H1 (cell line): Measurements from ENCODE around the gene SLC44A5. TPM values are rescaled to one million over a fixed set of nuclear protein-coding genes. Genes with fewer than 3 reads are reported as not detected.

Experiments used
- CTCF ChIA-PET: fragments of 300-600 bp; sonication (Branson Sonifier 250); formaldehyde crosslinking; loops from one replicate; lab custom pipeline; 2021; ENCODE audit not compliant: partially characterized antibody; lab: Charles Lee
- POLR2A ChIA-PET: fragments of 300-600 bp; sonication (Branson Sonifier 250); formaldehyde crosslinking; loops from one replicate; lab custom pipeline; 2021; ENCODE audit warnings: inconsistent platforms; ENCODE audit not compliant: partially characterized antibody; lab: Charles Lee
- DNase-seq, 2 experiments: peaks; one replicate each; pipeline versions ENCODE4 v3.0.0 to v3.0.0-alpha.2; 2010 to 2022; ENCODE audit warnings: low spot score in 2 of 2, low read depth in 1 of 2, mixed read lengths in 1 of 2
- FAIRE-seq: peaks from 2 replicates; lab custom pipeline; 2011; peaks lifted over from hg19 to GRCh38; lab: Jason Lieb, UNC
- H2AFZ ChIP-seq: 2 replicates; pipeline ENCODE4 v1.8.1; 2012; ENCODE audit warnings: low read length, inconsistent platforms
- H2AK5ac ChIP-seq: 2 replicates; pipeline ENCODE4 v1.6.1; 2013; ENCODE audit warnings: low read depth, low read length
- H2BK120ac ChIP-seq: replicated peaks from 2 replicates; pipeline ENCODE3; 2013; ENCODE audit warnings: low read depth, low read length, inconsistent platforms
- H2BK12ac ChIP-seq: 2 replicates; pipeline ENCODE4 v1.6.1; 2013; ENCODE audit warnings: low read depth, low read length
- H2BK15ac ChIP-seq: 2 replicates; pipeline ENCODE4 v1.6.1; 2013; ENCODE audit warnings: low read length
- H2BK20ac ChIP-seq: 2 replicates; pipeline ENCODE4 v1.6.1; 2013; ENCODE audit warnings: low read length
- H2BK5ac ChIP-seq: 2 replicates; pipeline ENCODE4 v1.6.1; 2013; ENCODE audit warnings: low read depth, low read length
- H3K14ac ChIP-seq: 2 replicates; pipeline ENCODE4 v1.6.1; 2013; ENCODE audit warnings: inconsistent platforms; ENCODE audit not compliant: insufficient read length
- H3K18ac ChIP-seq: 2 replicates; pipeline ENCODE4 v1.6.1; 2013; ENCODE audit warnings: low read length; ENCODE audit errors: extremely low read depth
- H3K23ac ChIP-seq: 2 replicates; pipeline ENCODE4 v1.6.1; 2013; ENCODE audit warnings: inconsistent platforms; ENCODE audit not compliant: insufficient read length
- H3K23me2 ChIP-seq: 2 replicates; pipeline ENCODE4 v1.6.1; 2013; ENCODE audit warnings: low read depth, low read length
- H3K27ac ChIP-seq: 2 replicates; pipeline ENCODE4 v1.6.1; 2011; ENCODE audit warnings: low read depth, low read length, inconsistent platforms
- H3K27me3 ChIP-seq, 4 experiments: replicated peaks in 1 of 4; 1 replicate in 1 of 4; 2 replicates in 3 of 4; pipeline versions ENCODE4 v1.6.1 to v1.8.1; 2011 to 2013; ENCODE audit warnings: low read length in 3 of 4, mild to moderate bottlenecking in 3 of 4, inconsistent platforms in 2 of 4, mixed read lengths in 2 of 4, moderate library complexity in 1 of 4; ENCODE audit not compliant: control insufficient read depth in 3 of 4, insufficient read depth in 3 of 4; ENCODE audit errors: extremely low read depth in 1 of 4
- H3K36me3 ChIP-seq, 4 experiments: 2 replicates each; pipeline versions ENCODE4 v1.6.1 to v1.8.1; 2011 to 2013; ENCODE audit warnings: mild to moderate bottlenecking in 4 of 4, low read length in 3 of 4, moderate library complexity in 2 of 4, control low read depth in 1 of 4, inconsistent platforms in 1 of 4; ENCODE audit not compliant: insufficient read depth in 4 of 4, control insufficient read depth in 2 of 4
- H3K4ac ChIP-seq: replicated peaks from 2 replicates; pipeline ENCODE3; 2013; ENCODE audit warnings: low read length, low read depth, mixed read lengths, inconsistent platforms; ENCODE audit not compliant: insufficient read length
- H3K4me1 ChIP-seq, 4 experiments: replicated peaks in 1 of 4; 1 replicate in 1 of 4; 2 replicates in 3 of 4; pipeline versions ENCODE4 v1.6.1 to v1.8.1; 2011 to 2013; ENCODE audit warnings: low read length in 3 of 4, inconsistent platforms in 2 of 4, mixed read lengths in 1 of 4; ENCODE audit not compliant: insufficient read depth in 4 of 4, control insufficient read depth in 3 of 4
- H3K4me2 ChIP-seq, 2 experiments: 2 replicates each; pipeline versions ENCODE4 v1.6.1 to v1.8.1; 2011 to 2013; ENCODE audit warnings: low read depth in 2 of 2, low read length in 2 of 2, control low read depth in 1 of 2, inconsistent platforms in 1 of 2, mild to moderate bottlenecking in 1 of 2; ENCODE audit not compliant: insufficient read depth in 1 of 2
- H3K4me3 ChIP-seq, 4 experiments: fragments of 200-600, 300-600 bp in 1 of 4; sonication (generic), shearing (Covaris generic), sonication (Bioruptor Twin) in 1 of 4; 2 replicates each; pipeline versions ENCODE4 v1.5.1 to v1.8.1; 2011 to 2016; ENCODE audit warnings: low read length in 4 of 4, low read depth in 3 of 4, control low read depth in 2 of 4, inconsistent platforms in 2 of 4, mild to moderate bottlenecking in 2 of 4, mixed read lengths in 1 of 4, moderate library complexity in 1 of 4; ENCODE audit not compliant: insufficient read depth in 2 of 4; ENCODE audit errors: extremely low read depth in 1 of 4
- H3K56ac ChIP-seq: replicated peaks from 2 replicates; pipeline ENCODE3; 2013; ENCODE audit warnings: low read depth, mild to moderate bottlenecking, mixed read lengths, low read length, inconsistent platforms; ENCODE audit not compliant: insufficient read length
- H3K79me1 ChIP-seq: 2 replicates; pipeline ENCODE4 v1.6.1; 2013; ENCODE audit warnings: low read depth, low read length, control low read depth
- H3K79me2 ChIP-seq, 2 experiments: 2 replicates each; pipeline versions ENCODE4 v1.6.1 to v1.8.1; 2012 to 2013; ENCODE audit warnings: low read length in 2 of 2, mild to moderate bottlenecking in 2 of 2, inconsistent platforms in 1 of 2; ENCODE audit not compliant: insufficient read depth in 2 of 2, control insufficient read depth in 1 of 2
- H3K9ac ChIP-seq, 4 experiments: replicated peaks in 1 of 4; 1 replicate in 1 of 4; 2 replicates in 3 of 4; pipeline versions ENCODE4 v1.6.1 to v1.8.1; 2011 to 2013; ENCODE audit warnings: low read depth in 3 of 4, low read length in 3 of 4, control low read depth in 2 of 4, mild to moderate bottlenecking in 2 of 4, moderate library complexity in 2 of 4, inconsistent platforms in 1 of 4; ENCODE audit errors: extremely low read depth in 1 of 4
- H3K9me3 ChIP-seq, 2 experiments: 2 replicates each; pipeline versions ENCODE4 v1.6.1 to v1.8.1; 2012 to 2013; ENCODE audit warnings: mild to moderate bottlenecking in 2 of 2, moderate library complexity in 2 of 2, control low read depth in 1 of 2, inconsistent platforms in 1 of 2, low read depth in 1 of 2, low read length in 1 of 2, mixed read lengths in 1 of 2; ENCODE audit not compliant: insufficient read depth in 2 of 2
- H4K20me1 ChIP-seq, 2 experiments: replicated peaks in 1 of 2; 2 replicates each; pipeline versions ENCODE3 to v1.8.1; 2011 to 2013; ENCODE audit warnings: inconsistent platforms in 2 of 2, low read length in 2 of 2, mild to moderate bottlenecking in 1 of 2; ENCODE audit not compliant: insufficient read depth in 2 of 2, control insufficient read depth in 1 of 2
- H4K5ac ChIP-seq: 2 replicates; pipeline ENCODE4 v1.6.1; 2013; ENCODE audit warnings: low read length, low read depth, mixed read lengths, inconsistent platforms; ENCODE audit not compliant: insufficient read length
- H4K8ac ChIP-seq: 2 replicates; pipeline ENCODE4 v1.8.0; 2013; ENCODE audit warnings: mild to moderate bottlenecking, moderate library complexity, low read length, inconsistent platforms; ENCODE audit not compliant: insufficient read depth; ENCODE audit errors: extremely low read depth
- H4K91ac ChIP-seq: replicated peaks from 2 replicates; pipeline ENCODE3; 2013; ENCODE audit warnings: low read length, mixed read lengths, inconsistent platforms; ENCODE audit not compliant: insufficient read length
- KDM1A ChIP-seq: fragments of 200-600, 300-600 bp; sonication (generic); IDR thresholded peaks from 2 replicates; pipeline ENCODE4 v1.7.1; 2016; ENCODE audit warnings: mild to moderate bottlenecking, low read length, borderline replicate concordance
- KDM5A ChIP-seq: fragments of 200-600 bp; IDR thresholded peaks from 2 replicates; pipeline ENCODE4 v1.7.1; 2012; ENCODE audit warnings: mild to moderate bottlenecking, low read length, inconsistent platforms, mixed read lengths
- POLR2A ChIP-seq, 2 experiments: IDR thresholded peaks; 1 replicate in 1 of 2; 2 replicates in 1 of 2; pipeline ENCODE4 v1.6.1; 2011; ENCODE audit warnings: low read depth in 2 of 2, low read length in 2 of 2, mild to moderate bottlenecking in 2 of 2; ENCODE audit errors: control extremely low read depth in 1 of 2
- SIRT6 ChIP-seq: IDR thresholded peaks from one replicate; pipeline ENCODE4 v1.7.1; 2012; ENCODE audit warnings: low read length, inconsistent platforms
- SP1 ChIP-seq: IDR thresholded peaks from 2 replicates; pipeline ENCODE4 v1.6.1; 2011; ENCODE audit warnings: low read depth, low read length
- SP4 ChIP-seq: IDR thresholded peaks from 2 replicates; pipeline ENCODE4 v1.6.1; 2012; ENCODE audit warnings: low read length, inconsistent platforms
- WGBS, 2 experiments: shearing (Covaris generic) in 1 of 2; methylation state at CpG; one replicate each; pipeline versions ENCODE4 v1.1.6 to v1.1.7; 2013 to 2015; ENCODE audit warnings: low lambda C conversion rate in 2 of 2, mixed read lengths in 2 of 2, inconsistent platforms in 1 of 2, low coverage in 1 of 2, missing lambda C conversion rate in 1 of 2; ENCODE audit not compliant: insufficient replicate concordance in 2 of 2, insufficient coverage in 1 of 2, insufficient read length in 1 of 2; ENCODE audit errors: extremely low coverage in 1 of 2, missing lambda C conversion rate in 1 of 2; 5-methylcytosine and 5-hydroxymethylcytosine counted together
- polyA plus RNA-seq, 7 experiments: library from polyadenylated mRNA; depleted of rRNA in 3 of 7; stranded (reverse) in 5 of 7; unstranded in 2 of 7; fragments of >200 nt in 5 of 7; fragments of 200-250 nt in 2 of 7; gene quantifications; 1 replicate in 5 of 7; 2 replicates in 1 of 7; 4 replicates in 1 of 7; pipeline versions ENCODE4 v1.2.1 to v1.2.3, GENCODE V29; 2011 to 2013; ENCODE audit warnings: missing spikeins in 2 of 7, mixed read lengths in 2 of 7
- total RNA-seq: library from RNA; stranded (reverse); fragmentation: NEBNext Ultra II Directional; extraction: Animal tissue kit (Norgen Biotek cat#: 25700); gene quantifications from 2 replicates; pipeline ENCODE4 v1.2.1, GENCODE V29; 2021

SLC44A5 gene
- total and polyA plus RNA-seq, 2 of the 8 experiments (the other 6 are each of a cell fraction or from before 2014, with no cell fraction given): 1.8 to 3.3 TPM

- Histone ChIP-seq H3K18ac (no peak overlapping the region), H3K9ac (no peak overlapping the region), H3K9me3 (no peaks in the 10 kb centered on the region), H3K4me1 (no peaks in the 10 kb centered on the region), H2BK20ac (no peak overlapping the region), H3K4me2 (no peak overlapping the region), H3K23ac (no peak overlapping the region), H3K4ac (no peak overlapping the region), H2BK15ac (no peak overlapping the region), H4K20me1 (no peaks in the 10 kb centered on the region), H4K91ac (no peak overlapping the region), H4K5ac (no peak overlapping the region), H3K23me2 (no peaks in the 10 kb centered on the region), H2AK5ac (peak overlapping the region; percentile 75; the same call in 1 of the 2 replicates), H2BK5ac (no peak overlapping the region), H3K79me1 (no peaks in the 10 kb centered on the region), H2BK120ac (no peak overlapping the region), H3K14ac (no peak overlapping the region), H3K27ac (no peak overlapping the region), H4K8ac (no peak overlapping the region; the same call in 1 of the 2 replicates), H2BK12ac (no peak overlapping the region), H3K56ac (no peak overlapping the region), H3K4me3 (no peak overlapping the region), H3K36me3 (no peaks in the 10 kb centered on the region), H2AFZ (no peak overlapping the region), H3K27me3 (no peaks in the 10 kb centered on the region), H3K79me2 (no peaks in the 10 kb centered on the region)
- DNase-seq (no peak), FAIRE-seq (no peak)
- no peak for TF ChIP-seq POLR2A (IDR thresholded peaks at IDR 0.05; ENCODE audit: control extremely low read depth in 1 of 2, low read depth in 2 of 2, low read length in 2 of 2)
- TF ChIP-seq SP4: no peak
- no peak for TF ChIP-seq SP1
- no peak for TF ChIP-seq KDM1A
- no peak for TF ChIP-seq KDM5A
- TF ChIP-seq SIRT6: no peak
- POLR2A ChIA-PET: interaction anchor here (1.1 kb wide), 1 partner anchor 465 kb away, joined by 3 read pairs; no protein-coding TSS in a partner anchor
- CTCF ChIA-PET: interaction anchor here (0.6 to 3.2 kb wide), 23 partner anchors 8 to 429 kb away, joined by 3 to 33 read pairs (median 6); no protein-coding TSS in a partner anchor
- 83% methylated on average over 4 of the region's 4 CpGs; no CpG with 5 or more reads in 1 of the 2 experiments for WGBS, 2 experiments
Measured at GRCh38 chr1:75258351-75258750, 352.6 kb downstream of the SLC44A5 start.
